Stomach (tissue), 4 donors: Measurements from ENCODE around the gene RGL2.

Experiments used
- EP300 ChIP-seq: sonication (generic); formaldehyde crosslinking; IDR thresholded peaks from one replicate; pipeline ENCODE4 v1.6.1; 2017; ENCODE audit warnings: antibody characterized with exemption
- POLR2A ChIP-seq, 4 donors: fragments of 450-650 bp; IDR thresholded peaks; one replicate each; pipeline ENCODE4 v1.6.1; 2016; ENCODE audit warnings: antibody characterized with exemption in 4 of 4, control low read depth in 2 of 4, mild to moderate bottlenecking in 1 of 4, moderate library complexity in 1 of 4
- POLR2AphosphoS5 ChIP-seq, 3 donors: sonication (generic); formaldehyde crosslinking; IDR thresholded peaks; one replicate each; pipeline ENCODE4 v1.6.1; 2016; ENCODE audit warnings: antibody characterized with exemption in 3 of 3
- TF ChIP-seq, protein P1 (sequence below), 7 experiments: fragments of 450-650 bp in 4 of 7; fragments of 200-600 bp in 3 of 7; sonication (generic) in 3 of 7; IDR thresholded peaks; one replicate each; pipeline ENCODE4 v1.5.1; 2016 to 2019; ENCODE audit warnings: antibody characterized with exemption in 7 of 7, control low read depth in 2 of 7, mild to moderate bottlenecking in 1 of 7

- TF ChIP-seq, protein P1, sequence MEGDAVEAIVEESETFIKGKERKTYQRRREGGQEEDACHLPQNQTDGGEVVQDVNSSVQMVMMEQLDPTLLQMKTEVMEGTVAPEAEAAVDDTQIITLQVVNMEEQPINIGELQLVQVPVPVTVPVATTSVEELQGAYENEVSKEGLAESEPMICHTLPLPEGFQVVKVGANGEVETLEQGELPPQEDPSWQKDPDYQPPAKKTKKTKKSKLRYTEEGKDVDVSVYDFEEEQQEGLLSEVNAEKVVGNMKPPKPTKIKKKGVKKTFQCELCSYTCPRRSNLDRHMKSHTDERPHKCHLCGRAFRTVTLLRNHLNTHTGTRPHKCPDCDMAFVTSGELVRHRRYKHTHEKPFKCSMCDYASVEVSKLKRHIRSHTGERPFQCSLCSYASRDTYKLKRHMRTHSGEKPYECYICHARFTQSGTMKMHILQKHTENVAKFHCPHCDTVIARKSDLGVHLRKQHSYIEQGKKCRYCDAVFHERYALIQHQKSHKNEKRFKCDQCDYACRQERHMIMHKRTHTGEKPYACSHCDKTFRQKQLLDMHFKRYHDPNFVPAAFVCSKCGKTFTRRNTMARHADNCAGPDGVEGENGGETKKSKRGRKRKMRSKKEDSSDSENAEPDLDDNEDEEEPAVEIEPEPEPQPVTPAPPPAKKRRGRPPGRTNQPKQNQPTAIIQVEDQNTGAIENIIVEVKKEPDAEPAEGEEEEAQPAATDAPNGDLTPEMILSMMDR (IDR thresholded peaks at IDR 0.05), result no peak
- TF ChIP-seq POLR2AphosphoS5 (IDR thresholded peaks at IDR 0.05) (no peak), POLR2A (IDR thresholded peaks at IDR 0.05) (no peak), EP300 (no peak)
Observed at GRCh38 chr6:33292996-33293682, 5.6 kb downstream of the RGL2 start.
